Large intestine (tissue), 3 donors: Measurements from ENCODE around the gene RPS6KL1. TPM values are rescaled to one million over a fixed set of nuclear protein-coding genes. Genes with fewer than 3 reads are reported as not detected.

ENCODE experiments used
- DNase-seq, 2 donors: peaks; one replicate each; pipeline versions ENCODE4 v3.0.0 to v3.0.0-alpha.2; 2013
- H3K27ac ChIP-seq: one replicate; pipeline ENCODE4 v1.5.1; 2013; ENCODE audit warnings: low read length
- H3K27me3 ChIP-seq: 2 replicates; pipeline ENCODE4 v1.6.1; 2013; ENCODE audit warnings: low read length; ENCODE audit not compliant: control insufficient read depth, insufficient read depth
- H3K36me3 ChIP-seq: 2 replicates; pipeline ENCODE4 v1.6.1; 2013; ENCODE audit warnings: low read length; ENCODE audit not compliant: control insufficient read depth, insufficient read depth
- H3K4me1 ChIP-seq: one replicate; pipeline ENCODE4 v1.6.1; 2013; ENCODE audit warnings: low read length; ENCODE audit not compliant: control insufficient read depth, insufficient read depth
- H3K4me3 ChIP-seq: one replicate; pipeline ENCODE4 v1.5.1; 2013; ENCODE audit warnings: low read length
- H3K9me3 ChIP-seq: one replicate; pipeline ENCODE4 v1.6.1; 2013; ENCODE audit warnings: mild to moderate bottlenecking, low read depth, low read length, moderate library complexity; ENCODE audit not compliant: control insufficient read depth
- WGBS: methylation state at CpG from one replicate; pipeline ENCODE4 v1.1.5; 2013; ENCODE audit warnings: low lambda C conversion rate; ENCODE audit not compliant: insufficient coverage; 5-methylcytosine and 5-hydroxymethylcytosine counted together
- polyA plus RNA-seq: library from polyadenylated mRNA; unstranded; fragments of 120-200 nt; gene quantifications from one replicate; pipeline ENCODE4 v1.2.1, GENCODE V29; 2013

Gene RPS6KL1
- polyA plus RNA-seq, 1 donor, result 5.4 TPM

GRCh38 chr14:74945852-74946658 is 23.0 kb upstream of the RPS6KL1 start:
- Histone ChIP-seq H3K27me3 (no peaks in the 10 kb centered on the region), H3K4me3 (no peak overlapping the region), H3K27ac (no peak overlapping the region), H3K9me3 (no peaks in the 10 kb centered on the region), H3K4me1 (peaks cover 24% of the 10 kb centered on the region), H3K36me3 (peaks cover 23% of the 10 kb centered on the region)
- WGBS, result no CpG with 5 or more reads among the region's 17 CpGs
- DNase-seq, result peak; percentile 53 to 60

GRCh38 chr14:74945261-74945851 is 22.3 kb upstream of the RPS6KL1 start:
- 33% methylated on average over 3 of the region's 17 CpGs for WGBS
- H3K36me3 ChIP-seq, result peaks cover 23% of the 10 kb centered on the region

DNA sequence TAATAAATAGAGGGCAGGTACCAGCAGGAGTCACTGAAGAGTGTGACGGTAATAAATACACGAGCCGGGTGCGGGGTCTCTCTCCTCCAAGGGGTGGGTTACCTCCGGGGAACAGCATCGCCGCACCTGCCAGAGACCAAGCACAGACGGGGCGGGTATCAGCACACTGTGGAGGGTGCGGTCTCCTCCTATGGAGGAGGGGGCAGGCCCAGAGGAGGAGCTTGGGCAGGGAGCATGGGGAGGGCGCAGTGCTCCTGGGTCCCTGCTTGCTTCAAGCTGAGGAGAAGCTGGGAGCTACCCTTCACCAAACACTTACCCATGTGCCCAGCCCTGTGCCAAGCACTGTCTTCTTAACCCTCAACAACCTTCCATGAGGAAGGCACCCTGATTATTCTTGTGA is 19.5 kb upstream of the RPS6KL1 start:
- Histone ChIP-seq H3K4me1 (peaks cover 4% of the 10 kb centered on the region), H3K9me3 (no peaks in the 10 kb centered on the region), H3K27ac (no peak overlapping the region), H3K36me3 (peaks cover 14% of the 10 kb centered on the region), H3K4me3 (no peak overlapping the region), H3K27me3 (no peaks in the 10 kb centered on the region)
- no CpG with 5 or more reads among the region's 11 CpGs for WGBS
- no peak for DNase-seq

More at GRCh38 chr14:74945261-74945851, 22.3 kb upstream of the RPS6KL1 start:
- DNase-seq, result no peak
- Histone ChIP-seq H3K27me3 (no peaks in the 10 kb centered on the region), H3K27ac (no peak overlapping the region), H3K4me3 (no peak overlapping the region), H3K4me1 (peaks cover 17% of the 10 kb centered on the region), H3K9me3 (no peaks in the 10 kb centered on the region)

DNA sequence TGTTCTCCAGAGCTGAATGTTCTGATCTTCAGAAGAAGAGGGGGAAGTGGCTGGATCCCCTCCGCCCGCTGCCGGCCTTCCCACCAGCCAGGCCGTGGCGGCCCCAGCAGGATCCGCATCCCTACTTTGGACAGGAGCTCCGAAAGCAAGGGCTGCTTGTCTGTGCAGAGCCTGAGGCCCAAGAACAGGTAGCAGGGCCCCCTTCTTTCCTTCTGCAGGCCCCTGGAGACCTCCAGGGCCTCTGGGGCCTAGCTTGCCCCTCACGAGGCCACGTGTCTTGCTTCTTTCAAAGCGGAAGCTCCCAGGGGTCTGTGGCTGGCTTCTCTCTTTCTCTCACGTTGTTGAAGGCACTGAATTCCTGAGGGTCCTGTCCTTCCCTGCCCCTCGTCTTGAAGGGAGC is 19.1 kb upstream of the RPS6KL1 start:
- no peaks in the 10 kb centered on the region for H3K9me3 ChIP-seq
- WGBS, result no CpG with 5 or more reads among the region's 12 CpGs
- H3K4me1 ChIP-seq, result peaks cover 4% of the 10 kb centered on the region
- no peak overlapping the region for H3K4me3 ChIP-seq
- H3K36me3 ChIP-seq, result peaks cover 13% of the 10 kb centered on the region
- H3K27ac ChIP-seq, result no peak overlapping the region
- H3K27me3 ChIP-seq, result no peaks in the 10 kb centered on the region
- DNase-seq, result no peak

DNA sequence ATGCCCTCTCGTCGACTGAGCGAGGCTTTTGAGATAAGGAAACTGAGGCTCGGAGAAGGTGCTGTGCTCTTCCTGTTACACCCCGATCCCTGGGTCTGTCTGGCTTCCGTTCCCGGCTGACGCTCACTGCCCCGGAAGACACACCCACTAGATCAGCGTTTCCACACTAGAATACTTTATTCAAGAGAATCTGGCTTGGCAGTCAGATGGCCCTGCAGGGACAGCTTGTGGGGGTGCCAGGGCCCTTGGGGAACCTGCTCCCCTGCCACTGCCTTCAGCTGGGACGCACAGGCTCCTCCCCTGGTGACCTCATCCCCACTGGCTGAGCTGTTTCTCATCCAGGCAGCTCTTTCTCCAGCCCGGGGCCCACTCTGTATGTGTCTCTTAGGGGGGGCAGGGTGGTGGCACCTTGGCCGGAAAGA is 18.6 kb upstream of the RPS6KL1 start:
- no peaks in the 10 kb centered on the region for H3K27me3 ChIP-seq
- no CpG with 5 or more reads among the region's 13 CpGs for WGBS
- peaks cover 11% of the 10 kb centered on the region for H3K36me3 ChIP-seq
- H3K4me1 ChIP-seq, result peaks cover 4% of the 10 kb centered on the region
- H3K27ac ChIP-seq, result no peak overlapping the region
- H3K9me3 ChIP-seq, result no peaks in the 10 kb centered on the region
- H3K4me3 ChIP-seq, result no peak overlapping the region
- no peak for DNase-seq

DNA sequence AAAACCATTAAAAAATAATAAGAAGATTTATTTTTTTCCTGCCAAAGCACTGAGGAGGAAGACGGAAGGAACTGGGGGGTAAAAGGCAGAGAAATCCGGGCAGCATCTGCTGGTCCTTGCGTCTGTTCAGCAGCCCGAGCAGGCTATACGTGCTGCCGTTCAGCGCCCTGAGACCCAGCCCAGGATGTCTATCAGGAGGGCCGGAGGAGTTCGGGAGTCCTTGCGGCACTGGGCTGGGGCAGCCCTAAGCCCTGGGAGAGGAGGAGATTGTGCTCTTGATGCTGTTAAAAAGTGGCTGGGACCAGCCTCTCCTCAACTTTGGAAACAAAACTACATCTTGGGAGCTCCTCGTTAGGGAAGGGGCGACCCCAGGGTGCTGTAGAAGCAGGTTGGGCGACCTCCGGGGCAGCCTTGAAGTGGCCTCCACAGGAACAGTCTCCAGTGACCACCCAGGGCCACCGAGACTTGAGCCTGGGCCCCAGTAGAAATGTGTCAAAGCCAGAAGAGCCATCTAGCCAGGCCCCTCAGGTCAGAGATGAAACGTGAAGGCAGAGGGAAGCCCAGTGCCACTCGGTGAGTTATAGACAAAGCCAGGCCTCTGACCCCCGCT is 18.0 kb upstream of the RPS6KL1 start:
- no peak overlapping the region for H3K27ac ChIP-seq

GRCh38 chr14:74938531-74939495 is 15.8 kb upstream of the RPS6KL1 start:
- H3K27me3 ChIP-seq, result no peaks in the 10 kb centered on the region
- H3K36me3 ChIP-seq, result peaks cover 11% of the 10 kb centered on the region
- H3K27ac ChIP-seq, result no peak overlapping the region
- no peak overlapping the region for H3K4me3 ChIP-seq
- DNase-seq, result no peak
- H3K4me1 ChIP-seq, result no peaks in the 10 kb centered on the region
- H3K9me3 ChIP-seq, result no peaks in the 10 kb centered on the region
- no CpG with 5 or more reads among the region's 10 CpGs for WGBS

More for the DNA sequence above, 18.0 kb upstream of the RPS6KL1 start:
- Histone ChIP-seq H3K4me1 (peaks cover 2% of the 10 kb centered on the region), H3K4me3 (no peak overlapping the region), H3K9me3 (no peaks in the 10 kb centered on the region), H3K27me3 (no peaks in the 10 kb centered on the region), H3K36me3 (peaks cover 11% of the 10 kb centered on the region)
- 93% methylated on average over 2 of the region's 18 CpGs for WGBS
- DNase-seq, result no peak

GRCh38 chr14:74937171-74937570 is 14.1 kb upstream of the RPS6KL1 start:
- no peaks in the 10 kb centered on the region for H3K9me3 ChIP-seq
- H3K4me1 ChIP-seq, result no peaks in the 10 kb centered on the region
- WGBS, result no CpG with 5 or more reads among the region's 2 CpGs

GRCh38 chr14:74936731-74937130 is 13.7 kb upstream of the RPS6KL1 start:
- H3K36me3 ChIP-seq, result no peaks in the 10 kb centered on the region
- no peaks in the 10 kb centered on the region for H3K9me3 ChIP-seq
- WGBS, result no CpG with 5 or more reads among the region's 8 CpGs
- no peak overlapping the region for H3K27ac ChIP-seq
- no peak overlapping the region for H3K4me3 ChIP-seq
- no peaks in the 10 kb centered on the region for H3K27me3 ChIP-seq
- no peaks in the 10 kb centered on the region for H3K4me1 ChIP-seq
- no peak for DNase-seq

More at GRCh38 chr14:74937171-74937570, 14.1 kb upstream of the RPS6KL1 start:
- Histone ChIP-seq H3K4me3 (no peak overlapping the region), H3K36me3 (peaks cover 4% of the 10 kb centered on the region), H3K27ac (no peak overlapping the region), H3K27me3 (no peaks in the 10 kb centered on the region)
- DNase-seq, result no peak

GRCh38 chr14:74936151-74936550 is 13.1 kb upstream of the RPS6KL1 start:
- H3K4me1 ChIP-seq, result no peaks in the 10 kb centered on the region
- WGBS, result no CpG with 5 or more reads among the region's 11 CpGs

More at GRCh38 chr14:74936151-74936550, 13.1 kb upstream of the RPS6KL1 start:
- Histone ChIP-seq H3K36me3 (no peaks in the 10 kb centered on the region), H3K27ac (no peak overlapping the region), H3K9me3 (no peaks in the 10 kb centered on the region), H3K27me3 (no peaks in the 10 kb centered on the region), H3K4me3 (no peak overlapping the region)
- no peak for DNase-seq
